Measurements from ENCODE around the gene UBL7.

UBL7 gene

GRCh38 chr15:74453925-74454763 is 6.8 kb downstream of the UBL7 start:
- no peak overlapping the region for H3K4me3 ChIP-seq (replicated peaks in 1 of 2; ENCODE audit: low read depth in 2 of 2, low read length in 2 of 2)
- no peak for DNase-seq (ENCODE audit: low read depth in 2 of 2)
- TF ChIP-seq CTCF (IDR thresholded peaks at IDR 0.05; ENCODE audit: low read depth, low read length): no peak

GRCh38 chr15:74451861-74452835 is 8.8 kb downstream of the UBL7 start:
- H3K4me3 ChIP-seq (replicated peaks in 1 of 2; ENCODE audit: low read depth in 2 of 2, low read length in 2 of 2): no peak overlapping the region
- DNase-seq (ENCODE audit: low read depth in 2 of 2): no peak
- TF ChIP-seq CTCF (IDR thresholded peaks at IDR 0.05; ENCODE audit: low read depth, low read length): no peak

- no peak overlapping the region for H3K4me3 ChIP-seq (replicated peaks in 1 of 2; ENCODE audit: low read depth in 2 of 2, low read length in 2 of 2)
- no peak for DNase-seq (ENCODE audit: low read depth in 2 of 2)
- TF ChIP-seq CTCF (IDR thresholded peaks at IDR 0.05; ENCODE audit: low read depth, low read length): no peak
Observed at GRCh38 chr15:74451322-74451721, 9.6 kb downstream of the UBL7 start.

GRCh38 chr15:74449643-74450205 is 11.2 kb downstream of the UBL7 start:
- DNase-seq (ENCODE audit: low read depth in 2 of 2): no peak
- no peak for TF ChIP-seq CTCF (IDR thresholded peaks at IDR 0.05; ENCODE audit: low read depth, low read length)
- H3K4me3 ChIP-seq (replicated peaks in 1 of 2; ENCODE audit: low read depth in 2 of 2, low read length in 2 of 2): no peak overlapping the region

GRCh38 chr15:74449095-74449494 is 11.9 kb downstream of the UBL7 start:
- no peak for DNase-seq (ENCODE audit: low read depth in 2 of 2)
- no peak for TF ChIP-seq CTCF (IDR thresholded peaks at IDR 0.05; ENCODE audit: low read depth, low read length)
- no peak overlapping the region for H3K4me3 ChIP-seq (replicated peaks in 1 of 2; ENCODE audit: low read depth in 2 of 2, low read length in 2 of 2)

- no peak for DNase-seq (ENCODE audit: low read depth in 2 of 2)
- no peak for TF ChIP-seq CTCF (IDR thresholded peaks at IDR 0.05; ENCODE audit: low read depth, low read length)
- no peak overlapping the region for H3K4me3 ChIP-seq (replicated peaks in 1 of 2; ENCODE audit: low read depth in 2 of 2, low read length in 2 of 2)
Observed at GRCh38 chr15:74445816-74446763, 14.9 kb downstream of the UBL7 start.
